ENCODE measurements around the gene OGFOD1. TPM values are rescaled to one million over a fixed set of nuclear protein-coding genes. Genes with fewer than 3 reads are reported as not detected.
A peak's percentile ranks its signal among the peaks of the same experiment; 100 is the strongest.

OGFOD1 gene
- total and polyA plus RNA-seq, 2 of the 13 experiments (the other 11 are each of a cell fraction or from before 2014, with no cell fraction given): 35.2 to 81.3 TPM

DNA sequence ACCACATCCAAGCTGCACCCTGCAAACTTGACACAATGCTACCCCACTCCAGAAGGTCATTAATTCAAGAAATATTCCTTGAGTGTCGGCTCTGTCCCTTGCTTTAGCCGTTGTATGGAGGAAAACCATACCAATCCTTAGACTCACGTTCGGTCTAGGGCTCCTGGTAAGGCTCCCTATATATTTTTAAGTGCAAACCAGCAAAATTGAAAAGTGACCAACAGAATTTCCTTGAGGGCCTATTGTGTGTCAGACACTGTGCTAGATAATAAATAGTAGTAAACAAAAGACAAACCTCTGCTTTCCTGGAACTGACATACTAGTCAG lies 68.9 kb downstream of the OGFOD1 start (continued):
- TF ChIP-seq ZXDC (CRISPR knock-in tag; IDR thresholded peaks at IDR 0.05) (no peak), ZNF431 (CRISPR knock-in tag; IDR thresholded peaks at IDR 0.05; ENCODE audit: borderline replicate concordance, low read depth) (no peak), NFIC (IDR thresholded peaks at IDR 0.05; ENCODE audit: low read length) (no peak), ELF1 (CRISPR knock-in tag; IDR thresholded peaks at IDR 0.05) (no peak), ZNF572 (CRISPR knock-in tag; IDR thresholded peaks at IDR 0.05) (no peak), POLR2AphosphoS2 (IDR thresholded peaks at IDR 0.05; ENCODE audit: low read depth, low read length) (no peak), ZSCAN20 (CRISPR knock-in tag; IDR thresholded peaks at IDR 0.05; ENCODE audit: borderline replicate concordance) (no peak), ARNT2 (CRISPR knock-in tag; IDR thresholded peaks at IDR 0.05; ENCODE audit: low read depth) (no peak), NCOA5 (CRISPR knock-in tag; IDR thresholded peaks at IDR 0.05) (no peak), BORCS8-MEF2B (CRISPR knock-in tag; IDR thresholded peaks at IDR 0.05) (no peak), ELF4 (CRISPR knock-in tag; IDR thresholded peaks at IDR 0.05; ENCODE audit: borderline replicate concordance) (0 out of 2 replicates have a peak, but pooled peaks have one; percentile 45), KDM2A (CRISPR knock-in tag; IDR thresholded peaks at IDR 0.05; ENCODE audit: borderline replicate concordance, low read depth) (no peak), PHF5A (CRISPR knock-in tag; IDR thresholded peaks at IDR 0.05; ENCODE audit: low read depth, unreplicated experiment) (no peak), MTA1 (CRISPR knock-in tag; IDR thresholded peaks at IDR 0.05; ENCODE audit: borderline replicate concordance) (no peak), NKX3-1 (CRISPR knock-in tag; IDR thresholded peaks at IDR 0.05) (no peak; the same call in 1 of the 2 replicates), ZNF264 (CRISPR knock-in tag; IDR thresholded peaks at IDR 0.05) (no peak), CSRNP2 (CRISPR knock-in tag; conservative IDR thresholded peaks at IDR 0.05; ENCODE audit: low read depth) (no peak), FOXC1 (CRISPR knock-in tag; IDR thresholded peaks at IDR 0.05; ENCODE audit: borderline replicate concordance) (0 out of 2 replicates have a peak, but pooled peaks have one; percentile 5), XBP1 (CRISPR knock-in tag; IDR thresholded peaks at IDR 0.05) (no peak)
- TF ChIP-seq, protein P1, sequence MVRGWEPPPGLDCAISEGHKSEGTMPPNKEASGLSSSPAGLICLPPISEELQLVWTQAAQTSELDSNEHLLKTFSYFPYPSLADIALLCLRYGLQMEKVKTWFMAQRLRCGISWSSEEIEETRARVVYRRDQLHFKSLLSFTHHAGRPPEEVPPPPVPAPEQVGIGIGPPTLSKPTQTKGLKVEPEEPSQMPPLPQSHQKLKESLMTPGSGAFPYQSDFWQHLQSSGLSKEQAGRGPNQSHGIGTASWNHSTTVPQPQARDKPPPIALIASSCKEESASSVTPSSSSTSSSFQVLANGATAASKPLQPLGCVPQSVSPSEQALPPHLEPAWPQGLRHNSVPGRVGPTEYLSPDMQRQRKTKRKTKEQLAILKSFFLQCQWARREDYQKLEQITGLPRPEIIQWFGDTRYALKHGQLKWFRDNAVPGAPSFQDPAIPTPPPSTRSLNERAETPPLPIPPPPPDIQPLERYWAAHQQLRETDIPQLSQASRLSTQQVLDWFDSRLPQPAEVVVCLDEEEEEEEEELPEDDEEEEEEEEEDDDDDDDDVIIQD (CRISPR knock-in tag; IDR thresholded peaks at IDR 0.05; ENCODE audit: low read depth): no peak
- TF ChIP-seq, protein P2, sequence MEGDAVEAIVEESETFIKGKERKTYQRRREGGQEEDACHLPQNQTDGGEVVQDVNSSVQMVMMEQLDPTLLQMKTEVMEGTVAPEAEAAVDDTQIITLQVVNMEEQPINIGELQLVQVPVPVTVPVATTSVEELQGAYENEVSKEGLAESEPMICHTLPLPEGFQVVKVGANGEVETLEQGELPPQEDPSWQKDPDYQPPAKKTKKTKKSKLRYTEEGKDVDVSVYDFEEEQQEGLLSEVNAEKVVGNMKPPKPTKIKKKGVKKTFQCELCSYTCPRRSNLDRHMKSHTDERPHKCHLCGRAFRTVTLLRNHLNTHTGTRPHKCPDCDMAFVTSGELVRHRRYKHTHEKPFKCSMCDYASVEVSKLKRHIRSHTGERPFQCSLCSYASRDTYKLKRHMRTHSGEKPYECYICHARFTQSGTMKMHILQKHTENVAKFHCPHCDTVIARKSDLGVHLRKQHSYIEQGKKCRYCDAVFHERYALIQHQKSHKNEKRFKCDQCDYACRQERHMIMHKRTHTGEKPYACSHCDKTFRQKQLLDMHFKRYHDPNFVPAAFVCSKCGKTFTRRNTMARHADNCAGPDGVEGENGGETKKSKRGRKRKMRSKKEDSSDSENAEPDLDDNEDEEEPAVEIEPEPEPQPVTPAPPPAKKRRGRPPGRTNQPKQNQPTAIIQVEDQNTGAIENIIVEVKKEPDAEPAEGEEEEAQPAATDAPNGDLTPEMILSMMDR (CRISPR knock-in tag; IDR thresholded peaks at IDR 0.05): no peak
- TF ChIP-seq, protein P3, sequence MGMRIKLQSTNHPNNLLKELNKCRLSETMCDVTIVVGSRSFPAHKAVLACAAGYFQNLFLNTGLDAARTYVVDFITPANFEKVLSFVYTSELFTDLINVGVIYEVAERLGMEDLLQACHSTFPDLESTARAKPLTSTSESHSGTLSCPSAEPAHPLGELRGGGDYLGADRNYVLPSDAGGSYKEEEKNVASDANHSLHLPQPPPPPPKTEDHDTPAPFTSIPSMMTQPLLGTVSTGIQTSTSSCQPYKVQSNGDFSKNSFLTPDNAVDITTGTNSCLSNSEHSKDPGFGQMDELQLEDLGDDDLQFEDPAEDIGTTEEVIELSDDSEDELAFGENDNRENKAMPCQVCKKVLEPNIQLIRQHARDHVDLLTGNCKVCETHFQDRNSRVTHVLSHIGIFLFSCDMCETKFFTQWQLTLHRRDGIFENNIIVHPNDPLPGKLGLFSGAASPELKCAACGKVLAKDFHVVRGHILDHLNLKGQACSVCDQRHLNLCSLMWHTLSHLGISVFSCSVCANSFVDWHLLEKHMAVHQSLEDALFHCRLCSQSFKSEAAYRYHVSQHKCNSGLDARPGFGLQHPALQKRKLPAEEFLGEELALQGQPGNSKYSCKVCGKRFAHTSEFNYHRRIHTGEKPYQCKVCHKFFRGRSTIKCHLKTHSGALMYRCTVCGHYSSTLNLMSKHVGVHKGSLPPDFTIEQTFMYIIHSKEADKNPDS (CRISPR knock-in tag; IDR thresholded peaks at IDR 0.05): 0 out of 2 replicates have a peak, but pooled peaks have one; percentile 18

All from HepG2 (cell line).